HL-60 (cell line): ENCODE results near the gene TACR1.

Experiments
- GABPA ChIP-seq: IDR thresholded peaks from 2 replicates; pipeline ENCODE4 v1.6.1; 2012; ENCODE audit warnings: low read depth
- POLR2AphosphoS5 ChIP-seq: IDR thresholded peaks from 2 replicates; pipeline ENCODE4 v1.6.1; 2012; ENCODE audit warnings: low read depth
- SPI1 ChIP-seq: IDR thresholded peaks from 2 replicates; pipeline ENCODE4 v1.6.1; 2012; ENCODE audit warnings: low read depth, mild to moderate bottlenecking, borderline replicate concordance
- TF ChIP-seq, protein P1 (sequence below): IDR thresholded peaks from one replicate; pipeline ENCODE4 v1.5.1; 2011; ENCODE audit warnings: low read length, control low read depth, inconsistent platforms; ENCODE audit not compliant: insufficient read depth

DNA sequence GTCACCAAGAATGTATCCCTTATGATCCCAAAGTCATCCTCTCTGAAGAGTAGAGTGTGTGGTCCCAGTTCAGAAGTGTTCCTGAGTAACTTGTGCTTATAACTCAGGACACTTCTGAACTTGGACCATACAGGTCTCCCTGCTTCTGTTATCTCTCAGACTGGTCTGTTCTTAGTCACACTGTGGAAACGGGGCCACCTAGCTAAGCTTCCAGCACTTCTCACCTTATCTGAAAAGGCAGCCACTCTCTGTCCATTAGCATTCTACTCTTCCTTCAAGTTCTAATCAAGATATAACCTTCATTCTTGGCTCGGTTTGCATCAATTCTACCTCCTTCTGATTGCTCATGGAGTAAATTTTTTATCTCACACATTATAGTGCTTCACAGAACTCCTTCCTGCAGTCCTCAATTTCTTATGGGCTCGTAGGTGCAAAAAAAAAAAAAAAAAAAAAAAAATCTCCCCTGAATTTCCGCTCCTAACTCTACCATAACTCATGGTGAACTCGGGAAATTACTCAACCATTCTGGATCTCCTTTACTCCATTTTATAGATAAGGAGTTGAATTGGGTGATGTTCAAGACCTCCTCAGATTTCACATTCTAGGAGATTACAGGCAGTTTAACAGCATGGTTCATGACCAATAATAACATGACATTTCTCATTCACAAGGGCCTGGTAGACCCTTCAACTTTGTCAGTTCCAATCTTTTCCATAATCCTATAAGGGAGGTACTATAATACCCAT is 108.4 kb downstream of the TACR1 start:
- TF ChIP-seq, protein P1, sequence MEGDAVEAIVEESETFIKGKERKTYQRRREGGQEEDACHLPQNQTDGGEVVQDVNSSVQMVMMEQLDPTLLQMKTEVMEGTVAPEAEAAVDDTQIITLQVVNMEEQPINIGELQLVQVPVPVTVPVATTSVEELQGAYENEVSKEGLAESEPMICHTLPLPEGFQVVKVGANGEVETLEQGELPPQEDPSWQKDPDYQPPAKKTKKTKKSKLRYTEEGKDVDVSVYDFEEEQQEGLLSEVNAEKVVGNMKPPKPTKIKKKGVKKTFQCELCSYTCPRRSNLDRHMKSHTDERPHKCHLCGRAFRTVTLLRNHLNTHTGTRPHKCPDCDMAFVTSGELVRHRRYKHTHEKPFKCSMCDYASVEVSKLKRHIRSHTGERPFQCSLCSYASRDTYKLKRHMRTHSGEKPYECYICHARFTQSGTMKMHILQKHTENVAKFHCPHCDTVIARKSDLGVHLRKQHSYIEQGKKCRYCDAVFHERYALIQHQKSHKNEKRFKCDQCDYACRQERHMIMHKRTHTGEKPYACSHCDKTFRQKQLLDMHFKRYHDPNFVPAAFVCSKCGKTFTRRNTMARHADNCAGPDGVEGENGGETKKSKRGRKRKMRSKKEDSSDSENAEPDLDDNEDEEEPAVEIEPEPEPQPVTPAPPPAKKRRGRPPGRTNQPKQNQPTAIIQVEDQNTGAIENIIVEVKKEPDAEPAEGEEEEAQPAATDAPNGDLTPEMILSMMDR, result no peak
- TF ChIP-seq POLR2AphosphoS5 (no peak), GABPA (no peak), SPI1 (no peak)
